ENCODE data around the gene SMURF1. TPM values are rescaled to one million over a fixed set of nuclear protein-coding genes. Genes with fewer than 3 reads are reported as not detected.

Gene SMURF1
- total RNA-seq, 4 donors from 2014 or later: 23.6 to 35.3 (median 27.8) TPM

- peak; percentile 44 for ATAC-seq (ENCODE audit: low FRiP score)
- TF ChIP-seq CTCF (IDR thresholded peaks at IDR 0.05): no peak
These were observed 1.8 kb downstream of the SMURF1 start for GRCh38 chr7:99141841-99142726.

GRCh38 chr7:99141334-99141733, 2.6 kb downstream of the SMURF1 start:
- no peak for ATAC-seq (ENCODE audit: low FRiP score)
- no peak for TF ChIP-seq CTCF (IDR thresholded peaks at IDR 0.05)

More at GRCh38 chr7:99141841-99142726, 1.8 kb downstream of the SMURF1 start:
- peak; percentile 46 for DNase-seq (ENCODE audit: low spot score)

GRCh38 chr7:99140813-99141212, 3.1 kb downstream of the SMURF1 start:
- no peak for TF ChIP-seq CTCF (IDR thresholded peaks at IDR 0.05)
- DNase-seq (ENCODE audit: low spot score): no peak
- ATAC-seq (ENCODE audit: low FRiP score): no peak

More at GRCh38 chr7:99141334-99141733, 2.6 kb downstream of the SMURF1 start:
- no peak for DNase-seq (ENCODE audit: low spot score)

- no peak for DNase-seq (ENCODE audit: low spot score)
- TF ChIP-seq CTCF (IDR thresholded peaks at IDR 0.05): no peak
- no peak for ATAC-seq (ENCODE audit: low FRiP score)
These were observed 4.9 kb downstream of the SMURF1 start for GRCh38 chr7:99139036-99139435.

- TF ChIP-seq CTCF (IDR thresholded peaks at IDR 0.05): no peak
- ATAC-seq (ENCODE audit: low FRiP score) (peak; percentile 45), DNase-seq (ENCODE audit: low spot score) (no peak)
These were observed 6.3 kb downstream of the SMURF1 start for GRCh38 chr7:99137411-99138180.

- no peak for ATAC-seq (ENCODE audit: low FRiP score)
- no peak for TF ChIP-seq CTCF (IDR thresholded peaks at IDR 0.05)
- no peak for DNase-seq (ENCODE audit: low spot score)
These were observed 8.0 kb downstream of the SMURF1 start for GRCh38 chr7:99135938-99136337.

All from omental fat pad (tissue), 4 donors.